Activated gamma-delta T cell treated with Interleukin-2 at 50 U/mL for 16 hours (primary cell): Measurements from ENCODE around the gene MGLL.
"Not testable (repeated sequence)": the region's sequence is repeated elsewhere in the genome, so short reads cannot be mapped to it uniquely, and the experiment has no call there.

Experiments
- DNase-seq: peaks from one replicate; pipeline ENCODE4 v3.0.0-alpha.2; 2020

The MGLL gene

DNA sequence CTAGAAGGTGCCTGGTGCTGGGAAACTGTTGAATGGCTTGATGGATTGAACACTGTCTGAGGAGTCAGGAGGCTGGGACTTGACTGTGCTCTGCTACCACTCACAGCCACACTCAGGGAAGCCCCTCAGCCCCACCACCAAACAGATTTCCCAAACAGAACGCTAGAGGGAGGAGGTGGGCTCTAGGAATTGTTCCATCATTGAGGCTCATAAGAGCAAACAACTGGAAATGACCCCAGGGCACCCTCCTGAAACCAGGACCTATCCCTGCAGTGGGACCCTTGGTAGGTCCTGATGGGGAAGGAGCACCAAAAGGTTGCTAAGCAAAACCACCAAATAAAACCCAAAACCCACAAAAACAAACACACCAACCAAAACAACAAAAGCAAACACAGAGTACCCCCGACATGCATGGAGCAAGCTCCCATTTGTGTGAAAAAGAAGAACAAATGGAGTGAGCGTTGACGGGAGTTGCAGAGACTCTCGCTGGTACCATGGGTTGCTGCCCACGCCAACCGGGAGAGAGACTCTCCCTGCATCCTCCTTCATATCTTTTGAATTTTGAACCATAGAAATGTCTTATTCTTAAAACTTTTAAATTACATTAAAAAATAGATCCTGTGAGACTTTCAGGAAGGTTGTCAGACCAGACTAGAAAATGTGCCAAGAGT lies 103.9 kb downstream of the MGLL start:
- no peak for DNase-seq

DNA sequence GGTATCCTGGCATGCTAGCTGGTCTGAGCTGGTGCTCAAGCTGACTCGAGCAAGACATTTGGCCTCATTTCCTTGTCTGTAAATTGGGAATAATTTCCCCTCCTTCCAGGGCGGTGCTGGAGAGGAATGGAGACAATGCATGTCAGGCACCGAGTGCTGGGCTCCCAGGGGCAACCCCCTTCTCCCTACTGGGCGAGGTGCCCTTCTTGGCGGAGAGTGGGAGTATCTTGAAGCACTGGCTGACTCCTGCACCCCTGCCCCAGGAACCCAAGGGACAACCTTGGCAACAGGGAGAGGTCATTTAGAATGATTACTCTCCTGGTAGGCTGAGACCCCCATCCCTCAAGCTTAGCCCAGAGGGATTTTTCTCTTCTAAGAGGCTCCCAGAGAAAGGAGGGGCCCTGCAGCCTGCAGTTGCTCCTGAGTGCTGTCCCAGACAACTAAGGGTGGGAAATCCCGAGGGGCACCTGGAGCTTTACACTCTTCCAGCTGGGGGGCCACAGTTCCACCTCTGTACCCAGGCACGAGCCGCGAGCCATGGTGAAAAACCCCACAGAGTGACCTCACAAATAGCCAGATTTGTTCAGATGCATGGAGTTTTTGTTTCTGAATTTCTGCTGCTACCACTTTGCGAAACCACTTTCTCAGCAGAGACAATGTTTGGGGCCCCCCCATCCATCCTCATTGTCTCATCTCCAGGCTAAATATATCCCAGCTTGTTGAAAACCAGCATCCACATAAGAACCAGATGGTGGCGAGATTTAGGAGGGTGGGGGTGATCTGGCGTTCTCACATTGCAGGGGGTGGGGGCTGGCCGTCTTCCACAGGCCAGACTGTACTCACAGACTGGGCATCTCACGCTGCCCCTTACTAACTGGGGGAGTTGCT lies 104.7 kb downstream of the MGLL start:
- no peak for DNase-seq

DNA sequence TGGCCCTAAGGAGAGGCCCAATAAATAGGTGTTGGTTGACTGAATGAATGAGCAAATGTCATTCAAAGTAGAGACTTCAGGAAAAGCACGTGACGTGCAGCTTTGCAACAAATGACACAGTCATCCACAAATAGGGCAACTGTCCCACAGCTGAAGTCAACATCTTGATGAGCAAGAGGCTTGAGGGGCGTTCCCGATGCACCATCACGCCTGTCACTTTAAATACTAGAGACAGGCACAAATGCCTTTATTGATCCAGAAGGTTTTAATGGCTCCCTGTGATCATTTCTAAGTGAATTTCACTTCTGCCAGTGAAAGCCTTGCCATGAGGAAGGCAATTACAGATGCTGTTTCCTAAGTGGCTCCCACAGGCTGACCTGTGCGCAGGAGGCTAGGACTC lies 105.9 kb downstream of the MGLL start:
- DNase-seq: no peak

DNA sequence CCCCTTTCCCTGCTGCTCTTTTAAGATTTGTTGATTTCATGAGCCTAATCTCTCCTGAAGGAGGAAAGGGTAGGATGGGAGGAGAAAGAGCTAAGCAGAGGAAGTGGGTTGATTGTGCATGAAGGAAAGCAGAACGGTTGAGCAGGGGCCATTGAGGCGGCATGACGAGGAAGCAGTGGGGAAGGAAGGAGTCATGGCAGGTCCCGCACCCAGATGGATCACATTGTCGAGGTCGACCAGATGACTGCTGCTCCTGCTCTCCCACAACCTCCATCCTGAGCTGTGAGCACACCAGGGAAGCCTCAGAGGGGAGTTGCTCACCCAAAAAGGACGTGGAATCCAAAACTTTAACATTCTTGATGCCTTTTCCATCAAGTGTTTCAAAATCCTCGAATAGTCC lies 106.8 kb downstream of the MGLL start:
- DNase-seq: no peak

DNA sequence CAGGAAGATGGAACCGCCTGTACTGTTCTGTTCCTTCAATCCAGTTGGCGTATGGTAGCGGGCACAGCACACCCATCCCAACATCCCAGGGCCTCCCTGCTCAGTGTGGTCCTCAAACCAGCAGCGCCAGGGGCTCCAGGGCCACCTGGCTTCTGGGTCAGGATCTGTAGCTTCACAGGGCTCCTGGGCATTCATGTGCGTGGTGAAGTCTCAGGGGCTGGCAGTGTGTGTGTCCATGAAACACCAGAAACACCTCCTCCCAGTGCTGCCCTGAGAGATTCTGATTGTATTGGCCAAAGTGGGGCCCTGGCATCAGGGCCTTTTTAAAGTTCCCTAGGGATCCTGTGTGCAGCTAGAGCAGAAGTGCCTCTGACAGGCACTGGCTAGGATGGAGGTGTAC lies 107.4 kb downstream of the MGLL start:
- no peak for DNase-seq

DNA sequence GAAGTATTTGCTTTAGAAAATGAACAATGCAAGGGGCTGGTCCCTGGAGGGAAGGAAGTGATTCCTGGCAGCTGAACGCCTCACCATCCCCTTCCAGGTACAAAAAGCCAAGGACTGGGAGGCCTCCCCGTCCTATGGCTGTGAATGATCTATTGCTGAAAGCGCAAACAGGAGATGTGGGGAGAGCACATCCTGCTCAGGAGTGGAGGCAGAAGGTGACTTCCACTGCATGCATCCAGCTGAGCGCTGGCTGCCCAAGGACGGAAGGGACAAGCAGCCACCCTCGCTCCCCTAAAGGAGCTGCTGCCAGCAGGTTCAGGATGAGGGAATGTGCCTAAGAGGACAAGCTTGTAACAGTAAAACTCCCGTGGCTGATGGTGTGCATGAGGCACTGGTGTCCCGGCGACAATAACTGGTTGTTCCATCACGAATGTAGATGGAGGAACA lies 108.2 kb downstream of the MGLL start:
- no peak for DNase-seq

DNA sequence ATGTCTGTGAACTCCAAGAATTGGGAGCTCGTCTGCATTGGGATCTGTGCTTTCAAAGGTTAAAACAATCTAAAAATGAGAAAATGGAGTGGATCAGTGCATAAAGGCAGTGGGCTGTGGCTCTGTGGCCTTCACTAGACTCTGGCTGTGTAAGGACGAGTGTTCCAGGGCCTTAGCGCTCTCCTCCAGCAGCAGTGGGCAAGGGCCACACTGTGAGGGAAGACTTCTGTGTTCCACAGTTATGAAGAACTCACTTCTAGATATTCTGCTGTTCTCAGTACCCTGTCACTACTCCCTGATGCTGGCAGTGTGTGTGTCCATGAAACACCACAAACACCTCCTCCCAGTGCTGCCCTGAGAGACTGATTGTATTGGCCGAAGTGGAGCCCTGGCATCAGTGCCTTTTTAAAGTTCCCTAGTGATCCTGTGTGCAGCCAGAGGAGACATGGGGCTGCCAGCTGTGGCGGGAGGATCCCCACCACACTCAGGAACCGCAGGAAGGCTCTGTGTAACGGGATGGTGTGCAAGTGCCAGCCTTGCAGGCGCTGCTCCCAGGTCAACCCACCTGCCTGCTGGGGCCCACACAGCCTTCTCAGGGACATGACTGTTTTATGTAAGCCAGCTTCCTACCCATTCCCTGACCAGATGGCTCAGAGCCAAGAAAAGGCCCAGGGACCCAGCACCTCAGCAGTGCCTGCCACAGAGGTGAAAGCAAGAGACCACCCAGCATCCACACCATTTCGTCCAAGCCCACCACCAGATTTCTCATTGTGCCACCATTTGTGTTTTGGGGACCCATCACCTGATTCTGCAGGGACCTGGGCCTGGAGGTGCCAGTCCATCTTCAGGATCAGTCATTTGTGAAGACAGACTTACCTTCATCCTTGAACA lies 109.2 kb downstream of the MGLL start:
- DNase-seq: no peak

DNA sequence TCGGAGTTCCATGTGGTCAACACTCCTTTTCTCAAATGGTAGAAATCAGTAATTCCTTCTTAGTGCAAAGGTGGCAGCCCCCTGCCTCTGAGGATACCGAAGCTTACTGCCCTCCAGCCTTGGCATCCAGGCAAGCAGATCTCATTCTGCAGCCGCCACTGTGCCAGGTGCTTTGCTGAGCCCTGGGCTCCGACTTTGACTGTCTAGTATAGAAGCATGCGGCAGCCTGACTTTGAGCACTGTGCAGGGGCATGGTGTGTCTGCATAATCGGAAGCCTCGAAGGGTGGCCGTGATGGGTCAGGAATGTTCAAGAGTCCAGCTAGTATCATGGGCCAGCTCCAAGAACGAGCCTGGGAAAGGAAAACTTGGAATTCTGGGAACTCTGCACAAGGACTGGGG lies 109.9 kb downstream of the MGLL start:
- no peak for DNase-seq

DNA sequence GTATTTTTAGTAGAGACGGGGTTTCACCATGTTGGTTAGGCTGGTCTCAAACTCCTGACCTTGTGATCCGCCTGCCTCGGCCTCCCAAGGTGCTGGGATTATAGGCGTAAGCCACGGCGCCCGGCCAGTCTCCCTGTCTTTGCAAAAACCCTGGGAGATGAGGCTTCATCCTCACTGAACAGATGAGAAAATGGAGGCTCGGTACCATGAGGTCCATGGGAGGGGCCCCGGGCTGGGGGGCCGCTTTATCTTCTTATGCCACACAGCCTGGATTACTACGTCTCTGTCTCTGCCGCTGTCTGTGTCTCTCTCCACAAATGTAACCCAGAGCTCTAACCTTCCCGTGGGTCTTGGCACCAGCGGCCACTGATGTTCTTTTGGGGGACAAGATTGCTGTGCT lies 110.4 kb downstream of the MGLL start:
- no peak for DNase-seq

DNA sequence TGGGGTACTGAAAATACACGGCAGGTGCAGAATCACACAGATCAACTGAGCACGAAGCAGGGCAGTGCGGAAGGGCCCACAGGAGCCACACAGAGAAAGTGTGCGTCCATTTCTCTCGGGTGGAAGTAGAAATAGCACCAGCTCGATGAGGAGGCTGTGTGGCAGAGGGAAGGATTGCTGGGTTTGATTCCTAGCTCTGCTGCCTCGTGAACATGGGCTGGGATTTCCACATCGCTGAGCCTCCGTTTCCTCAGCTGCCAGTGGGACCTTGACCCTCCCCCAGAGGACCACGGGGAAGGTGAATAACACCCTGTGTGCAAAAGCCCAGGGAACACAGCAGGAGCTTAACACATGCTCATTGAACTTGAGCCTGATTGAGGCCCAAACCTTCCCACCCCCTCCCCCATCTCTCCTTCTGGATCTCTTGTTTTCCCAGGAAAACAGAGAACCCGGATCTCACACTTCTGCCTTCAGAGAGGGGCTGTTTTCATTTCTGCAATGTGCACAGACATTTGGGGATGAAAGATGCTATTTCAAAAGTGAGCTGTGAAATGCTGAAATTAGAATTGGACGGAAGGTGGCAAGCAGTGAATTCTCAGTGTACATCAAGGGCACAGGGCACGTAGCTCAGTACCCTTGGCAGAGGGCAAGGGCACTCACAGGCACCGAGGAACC lies 111.2 kb downstream of the MGLL start:
- DNase-seq: no peak

DNA sequence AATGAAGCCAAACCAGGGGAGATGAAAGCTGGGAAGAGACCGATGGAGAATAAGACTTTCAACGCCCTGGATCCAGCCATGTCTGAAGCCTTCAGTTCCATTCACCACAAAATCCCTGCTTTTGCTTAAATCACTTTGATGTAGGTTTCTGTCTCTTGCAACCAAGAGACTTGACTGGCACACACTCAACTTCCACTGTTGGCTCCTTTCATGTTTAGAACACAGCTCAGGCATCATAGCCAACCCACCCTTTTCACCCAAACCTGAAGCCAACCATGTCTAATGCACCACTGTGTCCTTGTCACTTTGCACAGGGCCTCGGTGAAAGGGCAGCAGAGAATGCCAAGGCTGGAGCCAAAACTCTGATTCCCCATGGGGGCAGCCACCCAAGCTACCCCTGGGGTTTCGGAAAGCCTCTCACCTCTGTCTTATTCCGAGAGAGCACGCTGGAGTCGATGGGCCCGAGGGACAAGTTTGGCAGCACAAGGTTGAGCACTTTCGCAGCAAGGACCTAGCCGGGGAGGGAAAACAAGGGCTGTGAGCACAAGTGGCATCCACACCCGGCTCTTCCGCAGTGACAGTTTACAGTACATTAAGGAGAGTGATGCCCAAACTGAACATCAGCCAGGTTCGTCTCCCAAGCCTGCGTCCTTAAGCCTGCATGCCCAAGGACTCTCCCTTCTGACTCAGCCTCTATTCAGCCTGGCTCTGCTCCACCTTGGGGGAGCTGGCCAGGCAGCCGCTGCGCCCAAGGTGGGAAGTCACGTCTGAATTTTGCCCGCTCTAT lies 112.0 kb downstream of the MGLL start:
- no peak for DNase-seq

DNA sequence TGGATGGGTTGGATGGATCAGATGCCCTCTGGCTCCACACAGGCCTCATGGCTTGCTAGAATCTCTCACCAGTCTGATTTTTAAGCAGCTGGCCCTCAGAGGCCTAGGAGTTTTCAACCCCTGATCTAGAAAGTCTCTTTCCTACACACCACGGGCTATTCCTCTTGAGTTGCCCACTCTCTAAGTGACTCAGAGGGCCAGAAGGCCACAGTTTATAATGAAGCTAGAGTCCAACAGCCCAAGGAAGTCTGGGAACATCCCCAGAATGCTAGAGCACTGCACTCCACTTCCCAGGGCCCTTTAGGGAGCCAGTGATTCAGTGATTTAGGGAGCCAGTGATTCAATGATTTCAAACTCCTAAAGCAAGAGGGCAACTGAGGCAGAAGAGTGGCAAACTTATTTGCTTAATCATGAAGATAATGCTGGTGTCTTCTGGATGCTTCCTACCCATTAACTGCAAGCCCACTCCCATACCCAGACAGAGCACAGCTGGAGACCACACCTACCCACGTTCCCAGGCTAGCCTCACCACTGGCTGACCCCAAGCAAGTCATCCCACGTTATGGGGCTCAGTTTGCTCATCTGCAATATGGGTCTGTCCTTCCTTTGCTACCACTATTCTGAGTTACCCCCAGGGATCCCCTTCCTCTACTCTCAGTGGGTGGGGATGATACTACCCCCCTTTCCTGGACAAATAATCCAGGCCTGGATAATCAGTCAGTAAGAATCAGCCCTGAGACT lies 112.8 kb downstream of the MGLL start:
- no peak for DNase-seq

DNA sequence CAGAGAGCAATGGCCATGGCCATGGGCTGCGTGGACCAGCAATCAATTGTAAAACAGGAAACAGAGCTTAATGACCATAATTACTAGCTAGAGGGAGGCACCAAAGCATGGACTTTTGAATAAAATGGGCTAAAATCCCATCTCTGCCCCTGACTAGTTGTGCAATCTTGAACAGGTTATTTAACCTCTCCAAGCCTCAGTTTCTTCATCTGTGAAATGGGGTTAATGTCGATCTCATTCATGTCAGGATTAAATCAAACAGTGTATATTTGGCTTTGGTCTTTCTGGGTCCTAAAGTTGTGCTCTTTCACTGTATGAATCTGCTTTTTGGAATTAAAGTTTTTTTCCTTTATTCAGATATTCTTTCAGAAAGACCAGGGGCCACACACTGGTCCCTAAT lies 113.5 kb downstream of the MGLL start:
- no peak for DNase-seq

DNA sequence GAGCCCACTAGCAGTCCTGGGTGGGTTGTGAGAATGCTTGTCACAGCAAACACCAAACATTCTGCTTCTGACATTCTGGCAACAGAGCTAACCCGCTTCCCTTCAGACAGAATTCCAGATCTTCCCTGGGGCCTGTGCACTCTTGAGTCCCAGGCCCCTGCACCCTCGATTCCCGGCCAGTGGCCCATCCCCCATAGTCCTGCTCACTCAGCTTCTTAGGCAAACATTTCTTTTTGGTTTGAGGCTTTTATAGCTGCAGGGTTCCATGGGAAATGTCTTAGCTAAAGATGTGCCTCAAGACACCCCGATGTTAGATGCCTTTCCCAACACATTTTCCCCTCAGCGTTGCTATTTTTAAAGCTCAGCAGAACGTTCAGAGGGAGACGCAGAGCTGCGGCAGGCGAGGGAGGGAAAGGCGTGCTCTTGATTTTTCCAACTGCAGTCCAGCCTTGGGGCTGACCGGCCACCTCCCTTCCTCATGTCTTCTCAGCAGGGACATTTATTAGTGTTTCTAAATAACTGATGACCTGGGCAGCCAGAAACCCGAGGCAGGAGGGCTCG lies 114.4 kb downstream of the MGLL start:
- DNase-seq: no peak

DNA sequence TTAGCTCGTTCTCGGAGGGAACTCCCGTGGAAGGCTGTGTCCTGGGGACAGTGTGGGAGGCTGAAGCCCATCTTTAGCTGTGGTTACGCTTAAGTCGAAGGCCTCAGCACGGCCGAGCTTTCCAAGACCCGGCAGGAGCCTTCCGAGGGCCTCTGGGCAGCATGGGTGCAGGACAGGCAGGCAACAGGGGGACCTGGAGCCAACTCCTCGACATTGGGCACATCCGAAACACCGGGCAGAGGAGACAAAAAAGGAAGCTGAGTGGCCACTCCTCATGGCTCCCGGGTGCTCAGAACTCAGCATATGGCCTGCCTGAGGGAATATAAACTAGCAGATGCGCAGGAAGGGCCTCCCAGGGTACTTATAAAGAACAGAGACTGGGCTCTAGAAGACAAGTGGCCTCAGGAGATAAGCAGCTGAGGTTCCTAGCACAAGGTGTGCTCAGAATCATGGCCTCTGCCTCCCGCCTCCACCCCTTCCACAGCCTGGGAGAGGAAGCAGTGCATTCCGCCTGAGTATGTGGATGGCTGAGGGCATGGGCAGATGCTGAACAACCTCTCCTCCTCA lies 115.4 kb downstream of the MGLL start:
- DNase-seq: no peak

DNA sequence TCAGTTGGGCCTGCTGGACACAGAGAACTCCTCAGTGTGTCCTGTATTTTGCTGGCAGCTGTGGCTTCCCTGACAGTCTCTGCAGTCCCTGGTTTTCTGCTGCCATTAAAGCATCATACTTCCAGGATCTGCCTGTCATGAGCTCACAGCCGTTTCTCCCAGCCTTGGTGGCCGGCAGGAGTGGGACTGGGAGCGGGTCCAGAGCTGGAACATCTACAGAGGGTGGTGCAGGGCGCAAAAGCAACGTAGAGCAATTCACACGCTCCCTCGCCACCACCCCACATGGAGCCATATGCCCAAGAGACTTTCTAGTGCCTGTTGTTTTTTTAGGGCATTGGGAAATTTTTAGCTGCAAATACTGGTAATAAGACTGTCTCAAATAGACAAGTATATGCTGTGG lies 116.0 kb downstream of the MGLL start:
- DNase-seq: no peak

DNA sequence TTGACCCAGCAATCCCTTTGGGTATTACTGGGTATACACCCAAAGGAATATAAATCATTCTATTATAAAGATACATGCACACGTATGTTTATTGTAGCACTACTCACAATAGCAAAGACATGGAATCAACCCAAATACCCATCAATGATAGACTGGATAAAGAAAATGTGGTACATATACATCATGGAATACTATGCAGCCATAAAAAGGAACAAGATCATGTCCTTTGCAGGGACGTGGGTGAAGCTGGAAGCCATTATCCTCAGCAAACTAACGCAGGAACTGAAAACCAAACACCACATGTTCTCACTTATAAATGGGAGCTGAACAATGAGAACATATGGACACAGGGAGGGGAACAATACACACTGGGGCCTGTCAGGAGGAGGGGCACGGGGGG lies 117.5 kb downstream of the MGLL start:
- not testable (repeated sequence) for DNase-seq

DNA sequence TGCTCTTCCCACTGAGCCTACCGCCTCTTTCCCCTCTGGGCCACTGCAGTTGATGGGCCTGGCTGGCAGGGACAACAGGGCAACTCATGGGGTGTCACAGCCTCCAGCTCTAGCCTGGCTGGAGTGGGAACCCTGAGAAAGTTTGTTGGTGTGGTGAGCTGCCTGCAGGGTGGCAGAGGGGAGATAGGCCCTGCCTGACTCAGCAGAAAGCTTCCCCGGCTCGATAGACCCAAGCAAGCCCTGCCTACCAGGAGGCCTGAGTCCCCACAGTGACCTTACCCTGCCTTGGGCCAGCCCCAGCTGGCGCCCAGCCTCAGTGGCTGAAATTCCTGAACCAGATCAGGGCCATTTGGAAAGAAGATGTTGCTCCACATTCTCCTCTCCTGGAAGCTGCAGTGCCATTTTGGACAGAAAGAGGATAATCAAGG lies 120.2 kb downstream of the MGLL start:
- DNase-seq: no peak

DNA sequence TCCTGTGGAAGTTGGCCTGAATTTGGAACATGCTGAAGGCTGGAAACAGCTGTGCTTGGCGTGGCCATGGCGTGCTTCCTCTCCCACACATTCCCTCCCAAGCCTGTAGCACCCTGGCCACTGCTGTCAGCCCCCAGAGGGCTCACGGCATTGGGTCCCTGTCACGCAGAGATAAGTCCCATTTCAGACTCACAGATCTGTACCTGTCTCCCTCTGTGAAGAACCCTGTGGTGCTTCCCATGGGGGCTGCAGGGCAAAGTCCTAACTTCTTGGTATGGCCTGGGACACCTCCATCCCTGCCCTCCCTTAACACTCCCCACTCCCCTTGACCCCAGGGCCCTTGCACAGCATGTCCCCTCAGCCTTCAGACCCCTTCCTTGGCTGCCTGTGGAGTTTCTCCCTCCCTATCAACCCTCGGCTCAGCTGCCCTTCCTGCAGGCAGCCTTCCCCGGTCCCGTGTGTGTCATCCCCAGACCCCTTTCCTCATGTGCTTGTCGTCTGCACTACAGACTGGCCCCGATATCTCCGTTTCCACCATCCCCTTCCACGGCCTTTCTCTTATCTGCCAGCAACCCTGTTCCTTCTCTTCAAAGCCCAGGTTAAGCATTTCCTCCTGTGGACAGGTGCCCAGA lies 120.9 kb downstream of the MGLL start:
- DNase-seq: no peak

DNA sequence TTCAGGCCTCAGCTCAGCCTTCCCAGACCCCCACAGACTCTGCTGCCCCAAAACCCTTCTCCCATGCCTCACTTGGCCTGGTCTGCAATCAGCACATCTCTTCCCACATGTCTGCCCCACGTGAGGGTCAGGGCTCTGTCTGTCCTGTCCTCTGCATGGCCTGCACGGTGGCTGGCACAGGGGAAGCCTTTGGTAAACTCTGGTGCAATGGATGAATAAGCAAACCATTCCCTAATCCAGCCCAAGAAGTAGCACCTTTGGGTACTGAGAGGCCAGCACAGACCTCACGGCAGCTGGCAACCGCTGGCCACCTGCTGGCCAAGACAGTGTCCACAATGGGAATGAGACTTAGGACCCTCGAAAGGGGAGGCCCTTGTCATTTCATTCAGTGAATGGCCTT lies 121.9 kb downstream of the MGLL start:
- no peak for DNase-seq
